ENCODE results near the gene GPR143. TPM values are rescaled to one million over a fixed set of nuclear protein-coding genes. Genes with fewer than 3 reads are reported as not detected.
A peak's percentile ranks its signal among the peaks of the same experiment; 100 is the strongest.

Gene GPR143
- total and polyA plus RNA-seq, 4 donors = 3.7 to 6.5 (median 5.6) TPM

DNA sequence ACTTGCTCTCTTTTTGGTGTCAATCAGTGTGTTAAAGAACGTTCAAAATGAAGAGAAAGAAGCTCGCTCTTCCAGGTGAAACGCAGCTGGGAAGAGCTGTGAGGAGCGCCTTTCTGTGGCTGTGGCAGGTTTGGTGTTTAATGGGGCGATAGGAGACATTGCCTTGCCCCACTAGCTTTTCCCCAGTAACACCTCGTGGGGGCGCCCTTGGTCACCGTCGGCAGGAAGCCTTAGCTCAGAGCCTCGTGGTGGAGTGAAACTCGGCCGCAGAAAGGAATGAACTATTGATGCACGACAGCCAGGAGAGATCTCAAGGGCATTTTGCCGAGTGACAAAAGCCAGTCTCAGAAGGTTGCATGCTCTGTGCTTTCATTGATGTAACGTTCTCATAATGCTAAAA is 65.1 kb downstream of the GPR143 start:
- no peak for DNase-seq (ENCODE audit: low read depth in 4 of 6, low spot score in 6 of 6)
- Histone ChIP-seq H3K9me3 (ENCODE audit: control insufficient read depth, insufficient read depth, low read length) (peaks cover 3% of the 10 kb centered on the region), H3K36me3 (ENCODE audit: control insufficient read depth, insufficient read depth, low read length) (peaks cover 10% of the 10 kb centered on the region), H3K4me1 (ENCODE audit: control insufficient read depth, insufficient read depth, low read length) (no peaks in the 10 kb centered on the region), H3K27me3 (ENCODE audit: control insufficient read depth, insufficient read depth, low read length) (no peaks in the 10 kb centered on the region), H3K4me3 (ENCODE audit: low read depth, low read length) (no peak overlapping the region), H3K27ac (ENCODE audit: low read depth, low read length) (no peak overlapping the region)
- 75% methylated on average over 11 of the region's 15 CpGs for WGBS (ENCODE audit: insufficient coverage)

DNA sequence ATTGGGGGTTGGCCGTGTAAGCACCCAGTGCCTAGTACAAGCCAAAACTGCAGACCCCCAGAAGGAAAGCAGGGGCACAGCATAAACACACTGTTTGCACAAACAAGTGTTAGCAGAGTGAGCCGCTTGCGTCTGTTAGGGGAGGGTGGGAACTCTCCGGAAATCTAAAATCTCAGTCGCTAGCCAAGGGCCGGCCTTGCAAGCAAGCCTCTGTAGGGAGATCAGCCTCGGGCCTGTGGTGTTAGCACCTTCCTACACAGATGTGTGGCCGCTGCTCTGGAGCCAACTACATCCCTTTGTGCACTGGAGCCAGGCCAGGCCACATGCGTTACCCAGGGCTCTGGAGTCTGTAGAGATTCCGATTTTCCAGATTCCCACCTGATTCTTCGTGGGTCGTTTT is 67.1 kb downstream of the GPR143 start:
- Histone ChIP-seq H3K9me3 (ENCODE audit: control insufficient read depth, insufficient read depth, low read length) (no peaks in the 10 kb centered on the region), H3K4me3 (ENCODE audit: low read depth, low read length) (no peak overlapping the region), H3K36me3 (ENCODE audit: control insufficient read depth, insufficient read depth, low read length) (peaks cover 13% of the 10 kb centered on the region), H3K27ac (ENCODE audit: low read depth, low read length) (no peak overlapping the region), H3K27me3 (ENCODE audit: control insufficient read depth, insufficient read depth, low read length) (no peaks in the 10 kb centered on the region), H3K4me1 (ENCODE audit: control insufficient read depth, insufficient read depth, low read length) (no peaks in the 10 kb centered on the region)
- 84% methylated on average over 9 of the region's 12 CpGs for WGBS (ENCODE audit: insufficient coverage)
- no peak for DNase-seq (ENCODE audit: low read depth in 4 of 6, low spot score in 6 of 6)

DNA sequence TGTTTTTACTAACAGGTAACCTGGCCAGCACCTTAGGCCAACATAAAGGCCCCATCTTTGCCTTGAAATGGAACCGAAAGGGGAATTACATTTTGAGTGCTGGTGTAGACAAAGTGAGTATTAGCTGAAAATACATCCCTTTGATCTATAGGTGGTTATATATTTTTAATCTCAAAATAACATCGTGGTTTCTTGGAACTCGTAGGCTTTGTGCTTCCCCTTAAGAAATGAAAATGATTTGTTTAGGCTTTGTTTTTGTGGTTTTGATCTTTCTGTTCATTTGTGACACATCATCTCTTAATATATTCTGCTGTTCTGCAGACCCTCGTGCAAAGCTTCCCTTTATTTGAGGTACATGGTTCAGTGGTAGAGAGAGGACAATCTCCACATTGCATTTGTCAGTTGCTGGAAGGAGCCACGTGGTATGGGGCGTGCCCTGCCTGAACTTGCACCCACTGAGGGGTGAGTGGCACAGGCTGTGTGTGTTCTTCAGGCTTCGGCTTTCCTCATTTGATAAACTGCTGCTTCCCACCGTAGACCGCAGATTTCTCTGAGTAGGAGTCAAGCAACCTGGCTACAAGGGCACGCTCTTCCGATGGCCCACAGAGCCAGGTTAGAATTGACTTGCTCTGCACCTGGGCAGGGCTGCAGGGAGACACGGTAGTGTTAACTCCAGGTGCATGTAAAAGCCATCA is 72.2 kb downstream of the GPR143 start:
- Histone ChIP-seq H3K4me3 (ENCODE audit: low read depth, low read length) (no peak overlapping the region), H3K9me3 (ENCODE audit: control insufficient read depth, insufficient read depth, low read length) (no peaks in the 10 kb centered on the region), H3K27me3 (ENCODE audit: control insufficient read depth, insufficient read depth, low read length) (peaks cover 2% of the 10 kb centered on the region), H3K36me3 (ENCODE audit: control insufficient read depth, insufficient read depth, low read length) (peaks cover 15% of the 10 kb centered on the region), H3K4me1 (ENCODE audit: control insufficient read depth, insufficient read depth, low read length) (no peaks in the 10 kb centered on the region), H3K27ac (ENCODE audit: low read depth, low read length) (no peak overlapping the region)
- DNase-seq (ENCODE audit: low read depth in 4 of 6, low spot score in 6 of 6) = no peak
- WGBS (ENCODE audit: insufficient coverage) = 91% methylated on average over 8 of the region's 12 CpGs

DNA sequence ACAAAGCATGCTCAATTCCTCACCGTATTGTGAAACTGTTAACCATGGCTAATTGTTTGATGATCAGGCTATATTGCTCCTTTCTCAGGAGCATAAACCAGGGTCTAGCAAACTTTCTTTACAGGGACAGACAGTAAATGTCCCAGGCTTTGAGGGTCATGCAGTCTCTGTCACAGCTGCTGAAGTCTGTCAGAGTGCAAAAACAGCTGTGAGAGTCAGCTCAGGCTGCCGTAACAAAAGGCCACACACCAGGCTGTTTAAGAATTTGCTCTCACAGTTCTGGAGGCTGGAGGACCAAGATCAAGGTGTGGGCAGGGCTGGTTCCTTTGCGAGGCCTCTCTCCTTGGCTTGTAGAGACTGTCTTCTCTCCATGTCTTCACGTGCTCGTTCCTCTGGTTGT is 75.6 kb downstream of the GPR143 start:
- no peaks in the 10 kb centered on the region for H3K4me1 ChIP-seq (ENCODE audit: control insufficient read depth, insufficient read depth, low read length)
- H3K27ac ChIP-seq (ENCODE audit: low read depth, low read length) = no peak overlapping the region
- DNase-seq (ENCODE audit: low read depth in 4 of 6, low spot score in 6 of 6) = no peak
- no peaks in the 10 kb centered on the region for H3K9me3 ChIP-seq (ENCODE audit: control insufficient read depth, insufficient read depth, low read length)
- H3K4me3 ChIP-seq (ENCODE audit: low read depth, low read length) = no peak overlapping the region
- WGBS (ENCODE audit: insufficient coverage) = 80% methylated on average over 5 of the region's 5 CpGs
- H3K36me3 ChIP-seq (ENCODE audit: control insufficient read depth, insufficient read depth, low read length) = peaks cover 13% of the 10 kb centered on the region
- peaks cover 2% of the 10 kb centered on the region for H3K27me3 ChIP-seq (ENCODE audit: control insufficient read depth, insufficient read depth, low read length)

DNA sequence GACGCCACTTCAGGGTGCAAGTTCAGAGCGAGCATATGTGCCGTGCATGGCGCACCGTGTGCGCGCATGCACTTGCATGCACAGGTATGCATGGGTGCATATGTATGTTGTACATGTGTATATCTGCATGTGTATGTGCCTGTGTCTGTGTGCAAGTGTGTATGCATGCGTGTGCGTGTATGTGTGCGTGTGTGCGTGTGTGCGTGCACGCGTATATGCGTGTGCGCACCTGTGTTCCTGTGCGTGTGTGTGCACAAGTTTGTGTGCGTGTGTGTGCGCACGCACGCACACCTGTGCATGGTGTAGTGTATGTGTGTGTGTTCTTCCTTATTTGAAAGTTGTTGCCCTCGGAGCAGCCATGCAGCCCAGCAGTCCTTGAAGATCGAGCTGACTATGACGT is 76.8 kb downstream of the GPR143 start:
- Histone ChIP-seq H3K27ac (ENCODE audit: low read depth, low read length) (no peak overlapping the region), H3K36me3 (ENCODE audit: control insufficient read depth, insufficient read depth, low read length) (peaks cover 12% of the 10 kb centered on the region), H3K4me3 (ENCODE audit: low read depth, low read length) (no peak overlapping the region), H3K9me3 (ENCODE audit: control insufficient read depth, insufficient read depth, low read length) (no peaks in the 10 kb centered on the region), H3K4me1 (ENCODE audit: control insufficient read depth, insufficient read depth, low read length) (no peaks in the 10 kb centered on the region), H3K27me3 (ENCODE audit: control insufficient read depth, insufficient read depth, low read length) (peaks cover 3% of the 10 kb centered on the region)
- WGBS (ENCODE audit: insufficient coverage) = 96% methylated on average over 24 of the region's 24 CpGs
- no peak for DNase-seq (ENCODE audit: low read depth in 4 of 6, low spot score in 6 of 6)

DNA sequence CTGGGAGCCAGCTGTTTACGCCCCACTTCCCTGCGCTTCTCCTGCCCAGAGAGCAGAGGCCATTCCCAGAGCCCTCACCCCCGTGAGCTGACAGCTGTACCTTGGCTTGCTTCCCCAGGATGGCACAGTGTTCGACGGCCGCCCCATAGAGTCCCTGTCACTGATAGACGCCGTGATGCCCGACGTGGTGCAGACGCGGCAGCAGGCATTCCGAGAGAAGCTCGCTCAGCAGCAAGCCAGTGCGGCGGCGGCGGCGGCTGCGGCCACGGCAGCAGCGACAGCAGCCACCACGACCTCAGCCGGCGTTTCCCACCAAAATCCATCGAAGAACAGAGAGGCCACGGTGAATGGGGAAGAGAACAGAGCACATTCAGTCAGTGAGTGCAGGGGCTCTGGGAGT is 77.7 kb downstream of the GPR143 start:
- peaks cover 6% of the 10 kb centered on the region for H3K27me3 ChIP-seq (ENCODE audit: control insufficient read depth, insufficient read depth, low read length)
- 90% methylated on average over 27 of the region's 27 CpGs for WGBS (ENCODE audit: insufficient coverage)
- H3K36me3 ChIP-seq (ENCODE audit: control insufficient read depth, insufficient read depth, low read length) = peaks cover 8% of the 10 kb centered on the region
- no peak for DNase-seq (ENCODE audit: low read depth in 4 of 6, low spot score in 6 of 6)
- H3K4me3 ChIP-seq (ENCODE audit: low read depth, low read length) = no peak overlapping the region
- no peaks in the 10 kb centered on the region for H3K4me1 ChIP-seq (ENCODE audit: control insufficient read depth, insufficient read depth, low read length)
- no peaks in the 10 kb centered on the region for H3K9me3 ChIP-seq (ENCODE audit: control insufficient read depth, insufficient read depth, low read length)
- no peak overlapping the region for H3K27ac ChIP-seq (ENCODE audit: low read depth, low read length)

DNA sequence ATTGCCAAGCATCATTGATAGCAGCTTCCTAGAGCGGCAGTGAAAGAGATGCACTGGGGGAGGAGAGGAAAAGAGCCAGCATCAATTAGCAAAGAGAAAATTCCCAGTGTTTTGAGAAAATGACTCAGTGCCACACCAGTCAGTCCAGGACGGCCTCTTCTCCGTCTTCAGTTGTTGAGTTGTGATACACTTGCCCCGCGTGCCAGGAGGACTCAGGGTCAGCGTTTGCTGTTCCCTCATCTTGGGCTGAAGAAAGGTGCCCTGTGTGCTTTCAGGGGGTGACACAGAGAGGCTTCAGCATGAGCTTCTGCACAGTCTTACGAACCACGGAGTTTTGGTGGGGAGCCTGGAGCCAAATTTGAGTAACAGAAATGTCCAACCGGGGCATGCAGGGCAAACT is 82.3 kb downstream of the GPR143 start:
- no peak for DNase-seq (ENCODE audit: low read depth in 4 of 6, low spot score in 6 of 6)
- no peaks in the 10 kb centered on the region for H3K4me1 ChIP-seq (ENCODE audit: control insufficient read depth, insufficient read depth, low read length)
- H3K9me3 ChIP-seq (ENCODE audit: control insufficient read depth, insufficient read depth, low read length) = no peaks in the 10 kb centered on the region
- peaks cover 8% of the 10 kb centered on the region for H3K27me3 ChIP-seq (ENCODE audit: control insufficient read depth, insufficient read depth, low read length)
- peaks cover 3% of the 10 kb centered on the region for H3K36me3 ChIP-seq (ENCODE audit: control insufficient read depth, insufficient read depth, low read length)
- no peak overlapping the region for H3K27ac ChIP-seq (ENCODE audit: low read depth, low read length)
- WGBS (ENCODE audit: insufficient coverage) = 63% methylated on average over 5 of the region's 9 CpGs
- no peak overlapping the region for H3K4me3 ChIP-seq (ENCODE audit: low read depth, low read length)

DNA sequence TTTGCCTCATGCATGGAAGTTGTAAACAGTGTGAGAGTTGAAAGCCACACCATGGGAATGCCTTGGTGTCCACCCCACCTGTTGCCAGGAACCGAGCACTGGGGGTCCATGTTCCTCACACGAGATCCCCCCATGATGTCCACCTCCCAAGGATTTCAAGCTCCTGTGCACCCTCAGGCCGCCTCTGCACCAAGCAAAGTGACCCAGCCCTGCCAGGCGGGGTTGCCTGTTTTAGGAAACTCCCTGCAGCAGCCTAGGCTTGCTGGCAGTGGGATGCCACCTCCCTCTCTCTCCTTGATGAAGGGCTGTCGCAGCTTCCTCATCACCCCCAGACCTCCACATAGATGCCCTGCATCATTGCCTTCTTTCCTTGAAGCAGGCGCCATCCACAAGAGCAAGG is 82.8 kb downstream of the GPR143 start:
- H3K4me1 ChIP-seq (ENCODE audit: control insufficient read depth, insufficient read depth, low read length) = no peaks in the 10 kb centered on the region
- WGBS (ENCODE audit: insufficient coverage) = 79% methylated on average over 6 of the region's 6 CpGs
- H3K27me3 ChIP-seq (ENCODE audit: control insufficient read depth, insufficient read depth, low read length) = peaks cover 8% of the 10 kb centered on the region
- no peak overlapping the region for H3K4me3 ChIP-seq (ENCODE audit: low read depth, low read length)
- DNase-seq (ENCODE audit: low read depth in 4 of 6, low spot score in 6 of 6) = no peak
- no peaks in the 10 kb centered on the region for H3K9me3 ChIP-seq (ENCODE audit: control insufficient read depth, insufficient read depth, low read length)
- H3K36me3 ChIP-seq (ENCODE audit: control insufficient read depth, insufficient read depth, low read length) = peaks cover 3% of the 10 kb centered on the region
- no peak overlapping the region for H3K27ac ChIP-seq (ENCODE audit: low read depth, low read length)

DNA sequence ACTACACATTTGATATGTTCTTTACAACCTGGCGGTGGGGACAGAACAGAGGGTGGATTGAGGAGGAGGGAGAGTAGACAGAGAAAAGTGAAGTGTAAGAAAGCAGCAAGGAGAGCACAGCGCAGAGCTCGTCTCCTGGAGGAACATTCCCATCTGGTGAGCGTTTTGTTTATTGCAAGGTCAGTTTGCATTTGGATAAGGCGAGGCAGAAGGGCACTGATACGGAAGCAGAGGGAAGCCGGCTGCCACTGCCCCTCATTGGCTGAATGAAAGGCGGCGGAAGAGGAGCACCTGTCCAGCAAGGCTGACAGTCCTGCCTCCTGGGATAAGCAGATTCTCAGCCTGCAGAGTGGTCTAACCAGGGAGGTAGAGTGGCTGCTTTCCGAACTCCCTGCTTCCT is 83.2 kb downstream of the GPR143 start:
- H3K36me3 ChIP-seq (ENCODE audit: control insufficient read depth, insufficient read depth, low read length) = peaks cover 3% of the 10 kb centered on the region
- H3K4me1 ChIP-seq (ENCODE audit: control insufficient read depth, insufficient read depth, low read length) = no peaks in the 10 kb centered on the region
- H3K27me3 ChIP-seq (ENCODE audit: control insufficient read depth, insufficient read depth, low read length) = peaks cover 8% of the 10 kb centered on the region
- peak in 3 of 6 donors; percentile 19 to 78 (median 49) for DNase-seq (ENCODE audit: low read depth in 4 of 6, low spot score in 6 of 6)
- H3K4me3 ChIP-seq (ENCODE audit: low read depth, low read length) = no peak overlapping the region
- no peak overlapping the region for H3K27ac ChIP-seq (ENCODE audit: low read depth, low read length)
- 46% methylated on average over 9 of the region's 10 CpGs for WGBS (ENCODE audit: insufficient coverage)
- no peaks in the 10 kb centered on the region for H3K9me3 ChIP-seq (ENCODE audit: control insufficient read depth, insufficient read depth, low read length)

DNA sequence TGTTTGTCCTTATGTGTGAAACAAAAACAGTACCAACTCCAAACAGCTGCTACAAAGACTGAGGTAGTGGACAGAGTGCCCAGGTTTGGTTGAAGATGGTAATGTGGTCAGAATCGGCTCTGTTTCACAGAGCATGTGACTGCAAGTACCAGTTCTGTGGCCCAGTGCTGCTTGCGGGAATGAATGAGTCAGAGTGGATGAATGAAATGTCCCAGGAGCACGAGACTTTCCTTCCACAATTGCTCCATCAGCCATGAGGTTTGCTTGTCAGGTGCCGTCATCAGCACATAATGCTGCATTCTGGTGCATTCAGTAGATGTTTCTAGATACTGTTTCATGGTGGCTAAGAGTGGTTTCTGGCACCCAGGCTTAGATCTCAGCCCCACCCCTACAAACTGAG is 84.2 kb downstream of the GPR143 start:
- no peak overlapping the region for H3K27ac ChIP-seq (ENCODE audit: low read depth, low read length)
- no peak for DNase-seq (ENCODE audit: low read depth in 4 of 6, low spot score in 6 of 6)
- H3K4me1 ChIP-seq (ENCODE audit: control insufficient read depth, insufficient read depth, low read length) = no peaks in the 10 kb centered on the region
- H3K9me3 ChIP-seq (ENCODE audit: control insufficient read depth, insufficient read depth, low read length) = no peaks in the 10 kb centered on the region
- WGBS (ENCODE audit: insufficient coverage) = 69% methylated on average over 3 of the region's 4 CpGs
- H3K27me3 ChIP-seq (ENCODE audit: control insufficient read depth, insufficient read depth, low read length) = peaks cover 8% of the 10 kb centered on the region
- no peak overlapping the region for H3K4me3 ChIP-seq (ENCODE audit: low read depth, low read length)
- H3K36me3 ChIP-seq (ENCODE audit: control insufficient read depth, insufficient read depth, low read length) = peaks cover 3% of the 10 kb centered on the region

Measured in spinal cord (tissue), 10 donors.